SK-MEL-5 (cell line): Measurements from ENCODE around the gene KRT72. TPM values are rescaled to one million over a fixed set of nuclear protein-coding genes. Genes with fewer than 3 reads are reported as not detected.
A peak's percentile ranks its signal among the peaks of the same experiment; 100 is the strongest.

Experiments used
- DNase-seq: peaks from one replicate; pipeline ENCODE4 v3.0.0-alpha.2; 2016; ENCODE audit warnings: low read depth, low spot score
- in situ Hi-C: cut with HindIII; loops from 2 replicates; pipeline ENCODE4 v1.10.0; 2016; ENCODE audit warnings: low sequenced_read_pairs, high pct_unique_total_duplicates, low pct_unique_long_range_greater_than_20kb
- total RNA-seq: library from RNA; depleted of rRNA; stranded (reverse); fragments of >200 nt; shearing (Covaris generic); gene quantifications from 2 replicates; pipeline ENCODE4 v1.2.3, GENCODE V29; 2014

Gene KRT72
- total RNA-seq, 1 experiment from 2014 or later = not detected

DNA sequence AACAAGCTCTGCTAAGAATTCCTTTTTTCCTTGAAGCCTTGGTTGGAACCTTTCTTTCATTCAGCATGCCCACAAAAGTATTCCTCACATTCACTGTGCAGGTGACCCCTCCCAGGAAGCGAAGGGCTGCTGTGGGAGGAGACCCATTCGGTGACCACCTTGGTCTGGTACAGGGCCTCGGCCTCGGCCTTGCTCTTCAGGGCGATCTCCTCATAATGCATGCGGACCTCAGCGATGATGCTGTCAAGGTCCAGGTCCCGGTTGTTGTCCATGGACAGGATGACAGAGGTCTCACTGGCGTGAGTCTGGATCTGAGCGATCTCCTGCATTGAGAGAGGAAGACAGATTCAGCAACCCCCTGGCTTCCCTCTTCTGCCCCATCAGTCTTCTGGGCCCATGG is 30.8 kb downstream of the KRT72 start:
- in situ Hi-C loops = no loop called here
- no peak for DNase-seq

DNA sequence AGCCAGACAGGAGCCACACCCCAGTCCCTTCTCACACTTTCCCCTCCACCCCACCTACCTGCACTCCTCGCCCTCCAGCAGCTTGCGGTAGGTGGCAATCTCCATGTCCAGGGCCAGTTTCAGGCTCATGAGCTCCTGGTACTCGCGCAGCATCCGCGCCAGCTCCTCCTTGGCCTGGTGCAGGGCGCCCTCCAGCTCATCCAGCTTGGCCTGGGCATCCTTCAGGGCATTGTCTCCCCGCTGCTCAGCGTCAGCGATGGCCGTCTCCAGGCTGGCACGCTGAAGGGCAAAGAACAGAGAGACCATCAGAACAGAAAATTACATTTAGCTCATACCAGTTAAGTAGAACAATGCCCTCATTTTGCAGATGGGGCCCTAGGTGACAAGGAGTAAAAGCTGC is 33.2 kb downstream of the KRT72 start:
- in situ Hi-C loops = no loop called here

DNA sequence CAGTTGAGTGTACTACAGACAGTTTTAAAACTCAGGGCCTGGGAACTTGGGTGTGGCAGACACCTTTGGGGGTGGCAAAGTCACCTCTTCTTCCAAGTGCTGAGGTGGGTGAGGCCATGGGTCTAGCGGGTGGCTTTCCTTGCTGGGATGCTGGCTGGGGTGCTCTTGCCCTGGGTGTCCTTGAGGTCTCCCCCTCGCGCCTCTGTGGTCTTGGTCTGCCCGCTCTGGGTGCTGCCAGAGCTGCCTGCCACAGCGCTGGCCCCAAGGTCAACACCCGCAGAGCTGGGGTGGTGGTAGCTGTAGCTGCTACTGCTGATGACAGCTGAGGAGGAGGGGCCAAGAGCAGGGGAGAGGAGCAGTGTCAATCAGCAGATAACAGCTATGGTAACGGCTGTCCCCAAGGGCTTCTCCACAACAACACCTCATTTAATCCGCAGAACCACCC is 34.4 kb downstream of the KRT72 start:
- in situ Hi-C loops = no loop called here
- DNase-seq = no peak

More for the DNA sequence above, 33.2 kb downstream of the KRT72 start:
- DNase-seq = no peak

DNA sequence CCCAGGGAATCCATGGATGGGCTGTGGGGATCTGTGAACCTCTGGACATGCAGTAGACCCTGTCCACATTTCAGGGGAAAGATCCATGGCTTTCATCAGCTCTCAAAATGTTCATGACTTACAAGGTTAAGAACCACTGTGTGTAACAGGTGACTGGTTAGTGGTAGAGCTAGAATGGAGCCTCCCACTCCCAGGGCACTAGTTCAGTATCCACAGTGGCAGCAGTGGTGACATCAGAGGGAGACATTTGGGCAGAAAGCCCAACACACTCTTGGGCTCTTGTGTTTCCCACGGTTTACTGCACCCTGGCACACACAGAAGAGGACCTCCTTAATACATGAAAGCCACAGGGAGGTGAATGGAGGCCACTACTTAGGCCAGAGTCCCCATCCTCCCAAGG is 36.7 kb downstream of the KRT72 start:
- in situ Hi-C loops = no loop called here
- no peak for DNase-seq

DNA sequence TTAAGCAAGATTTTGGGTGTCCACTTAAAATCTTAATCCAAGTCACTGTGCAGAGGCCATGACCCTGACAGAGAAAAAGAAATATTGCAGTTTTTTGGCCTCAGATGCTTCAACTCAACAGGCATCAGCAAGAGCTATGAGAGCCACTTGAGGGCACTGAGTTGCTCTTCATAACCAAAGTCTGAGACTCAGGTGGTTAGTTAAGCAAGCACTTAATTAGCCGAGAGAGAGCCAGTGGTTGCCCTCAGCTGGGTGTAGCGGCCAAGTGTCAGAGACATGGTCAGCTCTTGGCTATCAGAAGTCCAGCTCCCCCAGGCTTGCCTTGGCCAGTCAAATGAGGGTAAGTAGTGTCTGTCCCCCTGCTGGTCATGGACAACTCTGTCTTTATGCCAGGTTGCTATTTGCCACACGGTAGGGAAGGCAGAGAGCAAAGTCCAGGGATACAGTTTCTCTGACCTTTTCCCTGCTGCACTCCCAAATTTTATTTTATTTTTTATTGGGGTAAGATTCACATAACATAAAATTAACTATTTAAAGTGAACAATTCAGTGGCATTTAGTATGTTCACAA is 39.3 kb downstream of the KRT72 start:
- peak; percentile 55 for DNase-seq
- in situ Hi-C loops = no loop called here

DNA sequence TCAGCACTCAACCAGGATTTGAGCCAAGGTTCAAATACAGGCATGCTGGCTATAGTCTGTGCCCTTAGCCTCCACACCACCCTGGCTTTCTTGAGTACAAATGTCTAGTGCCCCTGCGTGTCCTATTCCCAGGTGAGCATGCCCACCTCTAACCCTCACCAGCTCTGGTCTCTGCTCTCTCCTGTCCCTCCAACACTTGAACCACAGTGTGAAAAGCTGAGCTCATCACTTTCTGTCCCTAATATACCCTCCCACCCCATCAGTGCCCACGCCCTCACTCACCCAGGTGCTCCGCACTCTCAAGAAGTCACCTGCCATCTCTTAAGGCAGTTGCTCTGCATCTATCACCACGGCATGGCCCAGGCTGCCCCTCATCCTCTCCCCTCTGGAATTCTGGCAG is 41.3 kb downstream of the KRT72 start:
- no peak for DNase-seq
- in situ Hi-C loops = no loop called here

DNA sequence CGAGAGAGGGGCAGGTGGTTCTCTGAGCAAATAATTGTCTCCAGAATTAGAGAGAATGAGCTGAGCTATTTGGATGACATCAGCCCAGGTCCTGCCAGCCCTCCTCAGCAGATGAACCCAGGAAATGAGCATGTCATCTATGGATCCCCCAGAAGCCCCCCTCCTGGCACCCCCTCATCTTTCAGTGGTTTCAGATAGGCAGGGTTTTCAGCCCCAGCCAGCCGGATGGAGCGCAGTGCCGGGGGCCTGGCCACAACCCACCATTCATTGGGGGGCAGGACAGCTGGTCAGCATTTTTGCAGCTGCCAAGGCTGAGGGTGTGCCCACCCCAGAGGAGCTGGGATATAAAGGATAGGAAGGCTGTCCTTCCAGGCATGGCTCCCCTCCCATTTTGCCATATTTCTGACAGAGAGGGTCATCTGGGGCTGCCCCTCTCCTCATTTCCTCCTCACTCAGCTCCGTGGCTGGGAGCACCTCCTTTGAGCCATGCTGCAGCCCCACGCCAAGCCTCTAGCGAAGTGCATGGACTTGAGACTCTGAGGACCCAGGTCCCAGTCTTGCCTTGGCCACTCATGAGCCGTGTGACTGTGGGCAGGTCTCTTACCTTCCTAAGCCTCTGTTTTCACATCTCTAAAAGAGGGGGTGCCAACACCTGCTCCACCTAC is 42.4 kb downstream of the KRT72 start:
- DNase-seq = no peak
- in situ Hi-C loops = no loop called here

DNA sequence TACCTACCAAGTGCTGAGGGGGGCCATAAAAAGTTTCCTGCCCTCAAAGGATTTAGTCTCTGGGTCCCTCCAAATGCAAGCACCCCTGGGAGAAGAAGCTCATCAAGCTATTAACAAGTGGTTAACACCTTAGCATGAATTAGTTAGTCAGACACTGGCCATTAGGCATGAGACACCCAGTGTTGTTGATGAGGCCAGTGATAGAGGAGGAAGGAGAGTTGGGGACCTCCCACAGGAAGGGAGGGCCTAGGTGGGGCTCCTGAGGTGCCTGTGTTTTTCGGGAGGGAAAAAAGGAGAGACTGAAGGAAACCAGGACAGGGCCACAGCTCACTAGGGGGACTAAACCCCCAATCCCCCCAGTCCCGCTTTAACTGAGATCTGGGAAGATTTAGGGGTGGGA is 43.8 kb downstream of the KRT72 start:
- in situ Hi-C loops = no loop called here

DNA sequence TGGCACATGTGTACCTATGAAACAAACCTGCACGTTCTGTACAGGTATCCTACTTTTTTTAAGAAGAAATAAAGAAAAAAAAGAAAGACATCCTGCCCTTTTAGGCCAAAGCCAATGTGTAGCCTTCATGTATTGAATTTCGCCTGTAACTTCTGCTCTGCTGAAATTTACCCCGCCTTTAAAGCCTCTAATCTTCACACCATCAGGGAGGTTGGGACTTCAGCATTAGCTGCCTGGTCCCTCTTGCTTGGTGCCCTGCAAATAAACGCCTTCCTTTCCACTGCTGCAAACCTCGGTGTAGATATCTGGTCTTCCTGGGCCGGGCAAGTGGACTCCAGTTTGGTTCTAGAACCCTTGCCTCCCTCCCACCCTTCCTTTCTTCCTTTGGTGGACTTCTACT is 45.7 kb downstream of the KRT72 start:
- in situ Hi-C loops = no loop called here
- DNase-seq = no peak

More for the DNA sequence above, 43.8 kb downstream of the KRT72 start:
- no peak for DNase-seq

DNA sequence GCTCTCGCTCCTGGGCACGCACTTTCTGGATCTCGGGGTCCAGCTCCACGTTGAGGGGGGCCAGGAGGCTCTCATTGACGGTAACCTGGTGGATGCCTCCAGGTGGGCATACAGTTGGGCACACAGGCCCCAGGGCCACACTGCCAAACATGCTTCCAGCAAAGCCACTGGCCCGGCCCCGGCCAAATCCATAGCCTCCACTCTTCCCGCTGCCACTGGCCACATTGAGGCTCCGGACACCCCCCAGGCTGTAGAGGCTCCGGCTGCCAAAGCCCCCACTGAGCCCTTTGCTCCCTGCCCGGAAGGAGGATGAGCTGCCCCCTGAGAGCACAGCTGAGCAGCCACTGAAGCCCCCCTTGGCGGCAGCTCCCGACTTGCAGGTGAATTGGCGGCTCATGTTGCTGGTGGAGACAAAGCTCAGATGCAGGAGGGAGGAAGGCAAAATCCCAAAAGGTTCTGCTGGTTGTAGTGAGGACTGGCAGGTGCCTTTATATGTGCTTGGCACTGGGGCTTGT is 48.5 kb downstream of the KRT72 start, which contains the start of gene KRT71:
TSS of gene KRT71 (minus strand) at position 465 of the 515 bp plus-strand sequence. CDS start at position 397, 68 bp downstream.
- DNase-seq = no peak
- in situ Hi-C loops = no loop called here

DNA sequence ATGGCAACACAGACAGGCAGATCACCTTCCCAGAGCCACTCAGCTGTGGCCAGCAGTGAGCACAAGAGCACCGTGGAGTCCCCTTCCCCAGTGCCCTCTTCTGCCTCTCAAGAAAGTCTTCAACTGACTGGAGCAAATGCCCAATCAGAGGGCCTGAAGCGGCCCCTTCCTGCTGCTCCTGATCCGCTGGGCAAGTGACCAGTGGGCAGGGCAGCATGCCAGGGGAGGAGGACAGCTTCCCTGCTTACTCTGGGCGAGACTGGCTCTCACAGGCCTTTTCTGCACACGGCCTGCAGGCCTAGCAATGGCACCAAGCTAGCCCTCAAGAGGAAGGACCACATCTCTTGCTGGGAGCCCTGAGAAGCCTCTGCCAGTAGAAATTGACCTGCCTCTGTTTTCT is 49.2 kb downstream of the KRT72 start:
- in situ Hi-C loops = no loop called here
- DNase-seq = no peak

DNA sequence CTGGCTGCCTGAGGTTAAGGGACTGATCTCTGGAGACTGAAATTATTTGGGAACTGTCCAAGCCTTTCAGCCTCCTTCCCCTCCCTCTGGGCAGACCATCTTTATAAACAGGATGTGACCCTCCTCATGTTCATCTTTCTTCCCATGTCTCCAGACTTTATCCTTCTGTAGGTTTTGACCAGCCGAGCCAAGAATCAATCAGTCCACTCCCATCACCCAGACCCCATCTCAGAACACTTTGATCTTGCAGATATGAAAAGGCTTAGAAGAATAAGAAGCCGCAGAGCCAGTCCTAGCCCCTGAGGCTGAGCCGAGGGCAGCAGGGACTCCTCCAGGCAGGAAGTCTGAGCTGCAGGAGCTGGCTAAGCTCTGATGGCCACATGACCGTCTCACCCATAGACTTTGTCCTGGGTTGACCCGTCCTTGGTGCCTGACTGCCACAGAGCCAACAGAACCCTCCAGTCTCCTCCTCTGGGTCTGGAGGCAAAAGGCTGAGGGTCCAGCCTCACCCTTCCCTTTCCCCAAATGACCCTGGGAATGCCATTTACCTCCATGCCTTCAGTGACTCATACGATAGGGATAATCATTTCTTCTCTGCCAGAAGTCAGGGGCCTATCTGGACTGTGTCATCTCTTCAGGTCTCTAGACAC is 49.9 kb downstream of the KRT72 start:
- no peak for DNase-seq
- in situ Hi-C loops = no loop called here

DNA sequence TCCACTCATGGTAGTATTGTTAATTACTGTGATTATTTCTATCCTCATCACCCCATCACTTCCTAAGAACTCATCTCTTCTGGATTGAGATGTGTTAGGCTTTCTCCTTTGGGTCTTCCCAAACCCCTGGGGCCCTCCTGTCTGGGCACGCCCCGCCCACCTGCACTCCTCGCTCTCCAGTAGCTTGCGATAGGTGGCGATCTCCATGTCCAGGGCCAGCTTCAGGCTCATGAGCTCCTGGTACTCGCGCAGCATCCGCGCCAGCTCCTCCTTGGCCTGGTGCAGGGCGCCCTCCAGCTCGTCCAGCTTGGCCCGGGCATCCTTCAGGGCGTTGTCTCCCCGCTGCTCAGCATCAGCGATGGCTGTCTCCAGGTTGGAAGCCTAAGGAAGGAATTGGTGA is 55.1 kb downstream of the KRT72 start:
- peak; percentile 31 for DNase-seq
- in situ Hi-C loops = no loop called here

DNA sequence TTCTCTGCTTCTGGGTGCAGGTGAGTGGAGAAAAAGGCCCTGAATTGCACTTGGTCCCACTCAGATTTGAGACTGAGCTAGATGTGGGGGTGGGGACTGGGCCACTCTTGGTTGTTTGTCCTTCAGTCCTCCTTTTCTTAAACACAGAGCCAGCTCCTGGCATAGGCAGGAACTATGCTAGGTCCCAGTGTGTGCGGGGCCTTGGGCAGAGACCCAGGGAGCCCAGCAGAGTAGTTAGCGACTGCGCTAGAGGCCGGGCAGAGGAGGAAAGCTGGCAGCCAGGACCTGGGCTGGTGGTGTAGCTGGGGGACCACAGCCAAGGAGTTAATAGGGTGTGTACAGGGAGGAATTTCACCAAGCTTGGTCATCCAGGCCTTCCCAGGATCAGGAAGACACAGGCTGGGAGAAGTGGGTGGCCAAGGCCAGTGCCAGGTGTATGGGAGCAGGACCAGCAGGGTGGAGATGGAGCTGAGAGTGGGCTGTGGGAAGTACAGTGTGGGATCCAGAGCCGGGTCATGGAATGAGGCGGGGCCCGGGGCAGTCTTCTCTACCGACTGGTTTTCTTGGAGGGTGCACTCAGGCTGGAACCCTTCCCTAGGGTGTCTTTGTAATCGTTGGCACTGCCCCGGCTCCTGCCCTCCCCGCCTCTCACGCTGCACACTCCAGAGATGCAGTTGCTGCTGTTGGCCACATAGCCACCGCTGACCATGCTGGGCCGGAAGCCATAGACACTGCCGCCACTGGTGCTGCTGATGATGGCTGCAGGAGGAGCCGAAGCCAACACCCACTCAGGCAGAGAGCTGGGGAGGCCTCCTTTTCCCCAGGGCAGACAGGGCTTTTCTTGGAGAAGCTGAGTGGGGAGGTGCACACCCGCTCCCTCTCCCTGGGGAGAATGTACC is 57.0 kb downstream of the KRT72 start:
- peak; percentile 46 for DNase-seq
- in situ Hi-C loops = no loop called here

DNA sequence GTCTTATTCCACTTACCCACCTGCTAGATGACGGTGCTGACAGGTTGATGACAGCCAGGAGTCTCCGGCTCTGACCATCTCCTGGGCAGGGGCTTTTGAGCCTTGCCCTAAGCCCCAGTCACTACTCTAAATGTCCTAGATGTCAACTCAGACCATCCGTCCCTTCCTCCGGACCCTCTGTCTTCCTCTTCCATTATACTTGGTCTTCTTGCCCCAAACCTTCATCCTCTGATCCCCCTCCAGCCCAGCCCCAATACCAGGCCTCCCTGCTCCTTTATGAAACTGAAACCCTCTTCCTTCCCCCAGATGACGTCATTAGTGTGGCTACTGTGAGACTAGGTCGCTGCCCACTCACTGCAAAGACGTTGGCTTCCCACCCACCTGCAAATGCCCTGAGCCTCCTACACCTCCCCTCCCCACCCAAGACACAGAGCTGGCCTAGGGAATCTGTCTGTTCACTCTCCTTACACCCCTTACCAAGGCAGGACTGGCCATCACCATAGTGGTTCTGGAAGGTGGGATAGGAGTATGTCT is 58.4 kb downstream of the KRT72 start:
- in situ Hi-C loops = no loop called here
- no peak for DNase-seq

DNA sequence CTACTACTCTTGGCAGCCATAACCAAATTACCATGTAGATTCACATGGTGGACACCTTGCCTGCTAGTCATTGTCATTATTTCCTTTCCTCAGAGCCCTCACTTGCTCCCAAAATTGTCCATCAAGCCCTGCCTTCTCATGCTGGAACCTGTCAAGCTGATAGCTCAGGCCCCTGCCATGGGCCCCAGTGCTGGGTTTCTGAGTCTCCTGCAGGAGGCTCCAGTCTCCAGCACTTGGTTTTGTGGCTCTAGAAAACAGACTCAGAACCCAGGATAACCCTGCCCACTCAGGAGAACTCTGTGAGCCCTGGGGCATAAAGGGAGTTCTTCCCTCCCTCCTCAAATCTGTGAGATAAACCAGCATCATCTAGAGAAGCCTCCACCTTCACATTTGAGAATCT is 59.1 kb downstream of the KRT72 start:
- in situ Hi-C loops = no loop called here
- no peak for DNase-seq

DNA sequence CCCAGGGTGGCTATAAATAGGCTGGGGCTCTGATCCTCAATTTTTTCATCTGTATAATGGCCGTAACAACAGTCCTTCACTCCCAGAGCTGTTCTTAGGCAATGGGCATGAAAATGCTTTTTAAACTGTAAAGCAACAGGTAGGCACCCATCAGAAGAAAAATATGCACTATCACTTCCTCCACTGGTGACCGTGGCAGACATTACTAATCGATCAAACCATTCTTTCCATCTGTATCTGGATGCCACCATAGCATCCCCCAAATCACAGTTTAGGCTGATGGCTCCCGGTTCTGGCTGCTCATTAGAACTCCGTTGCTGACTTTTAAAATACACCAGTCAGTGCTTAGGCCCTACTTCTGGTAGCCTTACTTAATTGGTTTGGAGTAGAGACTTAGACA is 59.6 kb downstream of the KRT72 start:
- in situ Hi-C loops = no loop called here
- no peak for DNase-seq

DNA sequence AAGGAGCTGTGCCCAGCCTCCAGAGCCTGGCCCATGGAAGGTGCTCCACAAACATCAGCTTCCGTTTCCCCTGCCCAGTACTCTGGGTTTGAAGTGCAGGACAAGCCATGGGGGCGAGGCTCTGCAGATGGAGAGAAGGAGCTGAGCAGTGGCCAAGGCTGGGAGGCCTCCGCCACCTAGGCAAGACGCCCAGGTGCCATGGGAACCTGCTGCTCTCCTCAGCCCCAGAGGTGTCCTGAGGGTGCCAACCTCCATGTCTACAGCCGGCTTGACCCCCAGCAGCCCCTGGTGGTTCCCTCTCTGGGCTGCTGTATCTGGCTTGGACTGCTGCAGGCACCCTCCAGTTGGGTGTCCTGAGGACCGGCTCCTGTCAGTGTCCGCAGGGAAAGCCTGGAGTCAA is 60.7 kb downstream of the KRT72 start:
- in situ Hi-C loops = no loop called here
- no peak for DNase-seq
